HG02970 (cell line): ENCODE results near the gene IFI35.
"Not testable (repeated sequence)": the region's sequence is repeated elsewhere in the genome, so short reads cannot be mapped to it uniquely, and the experiment has no call there.

Source experiments
- ATAC-seq: cut with Tn5 transposase; IDR thresholded peaks from one replicate; pipeline ENCODE4 v1.9.1; 2021; ENCODE audit warnings: mild to moderate bottlenecking, moderate library complexity, moderate number of reproducible peaks; ENCODE audit not compliant: unreplicated experiment, low FRiP score

IFI35 gene

DNA sequence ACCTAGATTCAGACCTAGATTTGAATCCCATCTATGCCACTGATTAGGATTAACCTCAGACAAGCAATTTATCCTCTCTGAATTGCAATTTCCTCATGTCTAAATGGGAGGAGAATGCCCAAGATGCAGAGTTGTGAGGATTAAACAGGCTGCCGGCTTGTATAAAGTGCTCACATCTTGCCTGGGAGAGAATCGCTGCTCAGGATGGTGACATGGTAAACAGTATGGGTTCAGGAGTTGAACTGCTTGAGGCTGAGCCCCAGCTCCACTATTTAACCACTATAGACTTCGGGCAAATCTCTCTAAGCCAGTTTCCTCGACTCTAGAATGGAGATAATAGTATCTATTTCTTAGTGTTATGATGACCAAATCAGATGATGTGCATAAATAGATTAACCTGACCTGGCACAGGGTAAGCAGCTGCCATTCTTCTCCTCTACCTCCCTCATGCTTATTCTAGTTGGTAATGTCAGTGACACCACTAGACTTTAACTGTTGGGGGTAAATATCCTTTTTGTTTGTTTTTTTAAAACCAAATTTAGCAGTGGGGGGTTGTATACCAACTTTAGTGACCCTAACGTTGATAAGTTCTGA lies 9.1 kb upstream of the IFI35 start:
- no peak for ATAC-seq

DNA sequence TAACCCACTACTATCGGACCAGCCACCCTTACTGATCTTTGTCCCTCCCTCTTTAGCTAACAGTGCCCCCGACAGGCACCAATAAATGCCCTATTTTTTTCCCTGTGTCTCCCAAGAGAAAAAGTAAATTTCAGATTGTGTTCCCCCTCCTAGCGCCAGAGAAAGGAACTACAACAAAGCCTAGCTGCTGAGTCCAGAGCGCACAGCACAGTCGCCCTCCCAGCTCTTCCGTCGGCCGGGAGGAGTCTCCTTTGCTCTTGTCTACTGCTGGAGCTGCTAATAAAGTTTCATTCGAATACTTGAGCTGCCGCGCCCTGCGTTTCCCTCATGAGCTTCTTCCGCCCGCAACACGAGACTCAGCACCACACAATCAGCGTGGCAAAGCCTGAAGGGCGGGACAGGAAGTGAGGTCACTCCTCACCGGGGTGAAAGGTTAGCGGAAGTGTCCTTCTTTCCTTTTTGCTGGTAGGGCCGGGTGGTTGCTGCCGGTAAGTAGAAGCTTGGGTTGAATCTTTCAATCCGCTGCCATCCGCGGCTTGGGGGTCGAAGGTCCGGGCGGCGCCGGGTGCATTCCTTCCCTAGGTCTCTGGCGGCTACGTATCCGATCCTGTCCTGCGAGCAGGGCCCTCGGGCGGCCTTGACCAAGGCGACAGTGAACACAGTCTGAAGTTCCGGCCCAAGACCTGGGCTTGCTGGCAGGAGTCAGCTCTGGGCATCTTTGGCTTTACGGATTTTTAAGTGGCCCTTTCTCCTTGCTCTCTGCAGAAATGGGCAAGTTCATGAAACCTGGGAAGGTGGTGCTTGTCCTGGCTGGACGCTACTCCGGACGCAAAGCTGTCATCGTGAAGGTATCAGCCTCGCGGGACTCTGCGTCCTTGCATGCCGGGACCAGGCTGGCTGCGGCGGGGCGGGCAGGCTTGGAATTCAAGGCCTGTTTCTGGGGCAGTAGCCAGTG lies 8.3 kb upstream of the IFI35 start, which contains the start of gene RPL27:
RPL27 (plus strand) TSS at position 436 of the 955 bp plus-strand sequence; CDS start at position 768, 332 bp downstream.
- ATAC-seq: peak; percentile 92

DNA sequence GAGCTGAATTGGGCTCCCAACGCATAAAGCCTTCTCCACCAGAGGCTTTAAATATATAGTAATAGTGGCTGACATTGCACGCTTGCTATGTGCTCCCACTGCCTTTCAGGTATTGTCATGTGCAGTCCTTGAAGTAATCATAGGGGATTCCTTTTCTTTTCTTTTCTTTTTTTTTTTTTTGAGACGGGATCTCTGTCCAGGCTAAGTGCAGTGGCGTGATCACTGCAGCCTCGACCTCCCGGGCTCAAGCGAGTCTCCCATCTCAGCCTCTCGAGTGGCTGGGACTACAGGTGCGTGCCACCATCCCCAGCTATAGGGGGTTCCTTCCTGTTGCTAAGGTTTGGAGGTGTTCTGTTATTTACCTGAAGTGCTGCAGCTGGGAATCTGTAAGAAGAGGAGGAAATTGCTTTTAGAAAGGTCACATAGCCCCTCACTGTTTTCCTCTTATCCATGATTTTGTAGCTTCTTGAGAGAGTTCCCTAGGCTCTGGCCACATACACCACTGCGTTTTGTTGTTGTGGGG lies 7.5 kb upstream of the IFI35 start:
- no peak for ATAC-seq

DNA sequence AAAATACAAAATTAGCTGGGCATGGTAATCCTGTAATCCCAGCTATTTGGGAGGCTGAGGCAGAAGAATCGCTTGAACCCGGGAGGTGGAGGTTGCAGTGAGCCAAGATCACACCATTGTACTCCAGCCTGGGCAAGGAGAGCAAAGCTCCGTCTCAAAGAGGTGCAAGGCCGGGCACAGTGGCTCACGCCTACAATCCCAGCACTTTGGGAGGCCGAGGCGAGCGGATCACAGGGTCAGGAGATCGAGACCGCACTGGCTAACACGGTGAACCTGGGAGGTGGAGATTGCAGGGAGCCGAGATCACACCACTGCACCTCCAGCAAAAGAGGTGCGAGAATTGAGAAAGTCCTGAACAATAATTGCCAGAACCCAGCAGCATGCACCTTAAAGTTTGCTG lies 5.7 kb upstream of the IFI35 start:
- not testable (repeated sequence) for ATAC-seq

DNA sequence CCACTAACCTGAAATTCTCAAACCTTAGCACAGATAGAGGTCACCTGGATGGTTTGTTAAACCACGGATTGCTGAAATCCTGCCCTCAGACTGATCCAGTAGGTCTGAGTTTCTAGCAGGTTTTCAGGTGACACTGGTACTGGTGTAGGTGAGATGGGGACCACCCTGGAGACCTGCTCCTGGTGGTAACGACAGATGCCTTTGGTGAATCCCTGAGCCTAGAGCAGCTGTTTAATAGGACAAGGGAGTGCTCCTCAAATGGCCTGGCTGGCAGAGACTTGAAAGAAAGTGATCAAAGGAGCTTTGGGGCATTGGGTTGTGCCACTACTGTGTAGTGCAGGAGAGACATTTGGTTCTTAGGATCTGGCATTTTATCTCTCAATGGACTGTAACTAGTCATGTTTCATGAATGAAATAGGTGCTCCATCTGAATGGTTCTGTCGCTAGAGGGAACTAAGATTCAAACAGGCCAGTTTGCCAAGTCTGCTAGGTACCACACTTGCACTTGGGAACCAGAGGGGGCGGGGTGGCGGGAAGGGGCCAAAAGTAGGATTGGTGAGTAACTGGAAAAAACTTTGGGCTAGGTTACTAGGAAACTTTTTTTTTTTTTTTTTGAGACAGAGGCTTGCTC lies 2.9 kb upstream of the IFI35 start:
- ATAC-seq: no peak

DNA sequence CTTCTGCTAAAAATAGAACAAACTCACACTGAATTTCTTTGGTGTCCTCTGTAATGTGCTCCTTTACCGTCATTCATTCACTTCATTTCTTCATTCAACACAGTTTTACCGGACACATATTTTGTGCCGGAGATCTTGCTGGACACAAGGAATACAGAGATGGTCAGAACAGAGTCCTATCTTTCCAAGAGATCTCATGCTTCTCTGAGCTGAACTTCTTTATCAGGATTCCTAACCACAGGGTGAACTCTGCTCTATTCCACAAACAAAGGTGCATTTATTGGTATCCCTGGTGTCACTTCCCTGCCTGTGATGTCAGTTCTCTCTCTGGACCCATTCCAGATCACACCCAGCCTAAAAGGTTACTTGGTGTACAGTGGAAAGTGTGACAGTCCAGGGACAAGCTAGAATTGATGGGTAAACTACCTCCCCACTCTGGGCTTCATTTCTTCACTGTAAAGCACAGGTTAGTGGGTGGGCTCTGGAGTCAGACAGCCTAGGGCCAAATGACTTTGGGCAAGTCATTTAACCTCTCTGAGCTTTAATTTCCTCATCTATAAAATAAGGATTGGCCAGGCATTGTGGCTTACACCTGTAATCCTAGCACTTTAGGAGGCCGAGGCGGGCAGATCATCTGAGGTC lies 4.2 kb downstream of the IFI35 start:
- ATAC-seq: no peak

DNA sequence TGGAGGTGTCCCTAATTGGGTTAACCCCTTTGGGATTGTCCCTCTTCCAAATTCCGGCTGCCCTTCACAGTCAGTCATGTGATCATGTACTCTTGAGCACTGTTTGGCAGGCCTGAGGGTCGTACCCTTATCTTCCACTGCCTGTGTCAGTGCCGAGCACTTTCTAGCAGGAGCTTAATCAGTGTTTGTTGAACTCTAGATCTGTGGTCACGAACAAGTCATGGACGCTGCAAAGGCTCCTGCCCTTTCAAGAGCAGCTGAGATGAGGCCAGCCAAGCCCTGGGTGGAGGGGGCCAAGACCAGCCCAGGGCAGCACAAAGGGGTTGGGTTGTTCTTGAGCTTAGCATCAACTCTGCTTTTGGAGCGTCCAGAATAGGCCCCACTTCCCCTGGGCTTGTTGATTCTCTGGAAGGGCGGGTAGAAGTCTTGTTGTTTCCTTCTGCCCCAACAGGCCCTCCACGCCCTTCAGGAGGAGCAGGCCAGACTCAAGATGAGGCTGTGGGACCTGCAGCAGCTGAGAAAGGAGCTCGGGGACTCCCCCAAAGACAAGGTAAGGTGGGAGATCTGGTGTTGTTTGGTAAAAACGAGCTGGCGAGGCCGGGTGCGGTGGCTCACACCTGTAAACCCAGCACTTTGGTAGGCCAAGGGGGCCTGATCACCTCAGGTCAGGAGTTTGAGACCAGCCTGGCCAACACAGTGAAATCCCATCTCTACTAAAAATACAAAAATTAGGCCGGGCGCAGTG lies 5.3 kb downstream of the IFI35 start:
- ATAC-seq: no peak

DNA sequence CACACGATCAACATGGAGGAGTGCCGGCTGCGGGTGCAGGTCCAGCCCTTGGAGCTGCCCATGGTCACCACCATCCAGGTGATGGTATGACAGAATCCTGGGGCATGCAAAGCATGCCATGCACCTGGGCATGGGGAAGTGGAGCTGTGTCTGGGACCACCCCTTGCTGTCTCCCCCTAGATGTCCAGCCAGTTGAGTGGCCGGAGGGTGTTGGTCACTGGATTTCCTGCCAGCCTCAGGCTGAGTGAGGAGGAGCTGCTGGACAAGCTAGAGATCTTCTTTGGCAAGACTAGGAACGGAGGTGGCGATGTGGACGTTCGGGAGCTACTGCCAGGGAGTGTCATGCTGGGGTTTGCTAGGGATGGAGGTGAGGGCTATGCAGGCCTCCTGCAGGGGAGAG lies 6.7 kb downstream of the IFI35 start:
- no peak for ATAC-seq

DNA sequence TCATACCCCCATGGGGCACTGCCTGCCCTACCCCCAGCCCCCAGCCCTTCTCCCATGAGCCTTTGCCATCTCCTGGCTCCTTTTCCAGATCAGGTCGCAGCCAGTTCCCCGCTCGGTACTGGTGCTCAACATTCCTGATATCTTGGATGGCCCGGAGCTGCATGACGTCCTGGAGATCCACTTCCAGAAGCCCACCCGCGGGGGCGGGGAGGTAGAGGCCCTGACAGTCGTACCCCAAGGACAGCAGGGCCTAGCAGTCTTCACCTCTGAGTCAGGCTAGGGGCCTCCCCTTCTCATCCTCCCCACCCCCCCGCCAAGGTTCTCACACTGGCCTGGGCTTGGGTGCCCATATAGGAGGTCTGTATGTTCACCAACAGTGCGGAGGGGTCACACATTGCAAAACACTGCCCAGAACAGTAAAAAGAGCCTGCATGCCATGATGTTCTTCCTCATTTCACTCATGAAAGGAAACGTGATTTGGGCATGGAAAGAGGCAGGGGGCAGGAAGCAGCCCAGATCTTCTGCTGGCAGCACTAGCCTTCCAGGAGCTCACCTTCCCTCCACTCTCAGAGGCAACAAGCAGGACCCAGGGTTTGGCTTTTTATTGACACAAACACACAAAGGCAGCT lies 7.5 kb downstream of the IFI35 start:
- no peak for ATAC-seq

DNA sequence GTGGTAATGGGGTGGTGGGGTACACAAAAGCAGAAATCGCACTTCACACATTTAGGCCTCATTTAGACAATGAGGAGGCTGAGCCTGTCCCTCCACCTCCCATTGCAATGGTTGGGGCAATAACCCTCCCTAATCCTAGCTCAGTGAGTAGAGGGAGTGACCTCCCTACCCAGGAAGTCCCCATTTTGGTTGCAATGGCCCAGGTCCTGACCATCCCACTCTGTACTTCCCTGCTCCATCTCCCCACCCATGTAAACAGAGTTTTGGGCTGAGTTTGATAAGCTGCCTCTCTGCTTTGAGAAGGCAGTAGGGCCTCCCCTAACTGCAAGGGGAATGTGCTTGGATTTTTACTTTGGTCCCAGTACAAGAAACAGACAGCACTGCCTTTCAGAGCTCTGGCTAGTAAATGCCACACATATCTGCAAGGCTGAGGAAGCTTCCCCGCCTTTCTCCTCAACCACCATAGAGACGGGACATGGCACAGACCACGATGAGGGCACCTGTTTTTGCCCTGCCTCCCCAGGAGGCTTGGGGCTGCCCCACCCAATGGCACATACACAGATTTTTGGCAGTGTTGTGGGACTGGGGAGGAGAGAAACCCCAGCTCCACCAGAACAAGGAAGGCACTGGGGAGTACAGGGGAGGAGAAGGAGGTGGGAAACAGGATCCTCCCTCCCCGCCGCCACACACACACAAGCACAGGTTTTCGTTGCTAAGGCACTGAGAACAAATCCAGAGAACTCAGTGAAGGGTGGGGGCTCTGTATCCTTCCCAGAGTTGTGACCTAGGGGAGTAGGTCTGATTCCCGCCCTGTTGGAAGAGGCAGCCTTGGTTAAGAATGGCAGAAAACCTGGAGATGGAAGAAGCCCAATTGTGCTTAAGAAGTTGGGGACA lies 8.3 kb downstream of the IFI35 start:
- no peak for ATAC-seq

DNA sequence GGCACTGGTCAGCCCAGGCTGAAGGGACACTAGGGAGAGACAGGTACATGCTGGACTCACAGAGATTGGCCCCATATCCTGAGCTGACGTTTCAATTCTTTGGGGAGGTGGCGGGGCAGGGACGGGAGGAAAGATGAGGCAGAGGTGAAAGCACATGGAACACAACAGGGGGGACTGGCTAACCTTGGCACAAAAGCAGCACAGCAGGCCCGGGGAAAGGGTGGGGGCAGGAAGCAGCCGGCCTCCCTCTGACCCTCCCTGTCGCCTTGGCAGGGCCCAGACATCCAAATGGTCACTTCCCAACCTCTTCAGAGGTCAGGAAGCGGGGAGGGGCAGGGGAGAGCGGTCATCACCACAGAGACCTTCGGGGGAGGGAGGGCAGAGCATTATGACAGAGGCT lies 9.0 kb downstream of the IFI35 start:
- ATAC-seq: no peak

DNA sequence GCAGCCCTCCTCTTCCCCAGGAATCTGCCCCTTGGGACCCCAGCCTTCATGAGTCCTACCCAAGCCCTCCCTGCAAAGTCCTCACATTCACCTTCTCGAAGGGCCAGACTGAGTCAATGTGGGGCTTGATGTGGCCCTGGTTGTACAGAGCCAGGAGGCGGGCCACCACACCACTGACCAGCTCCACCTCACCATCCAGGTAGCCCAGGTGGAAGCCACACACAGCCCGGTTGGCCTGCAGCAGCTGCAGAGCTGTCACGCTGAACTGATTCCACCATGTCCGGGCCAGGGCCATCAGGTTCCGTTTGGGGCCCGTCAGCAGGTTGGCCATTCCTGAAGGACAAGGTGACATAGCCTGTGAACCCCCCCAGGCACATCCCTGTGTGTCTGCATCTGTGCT lies 9.6 kb downstream of the IFI35 start:
- no peak for ATAC-seq

DNA sequence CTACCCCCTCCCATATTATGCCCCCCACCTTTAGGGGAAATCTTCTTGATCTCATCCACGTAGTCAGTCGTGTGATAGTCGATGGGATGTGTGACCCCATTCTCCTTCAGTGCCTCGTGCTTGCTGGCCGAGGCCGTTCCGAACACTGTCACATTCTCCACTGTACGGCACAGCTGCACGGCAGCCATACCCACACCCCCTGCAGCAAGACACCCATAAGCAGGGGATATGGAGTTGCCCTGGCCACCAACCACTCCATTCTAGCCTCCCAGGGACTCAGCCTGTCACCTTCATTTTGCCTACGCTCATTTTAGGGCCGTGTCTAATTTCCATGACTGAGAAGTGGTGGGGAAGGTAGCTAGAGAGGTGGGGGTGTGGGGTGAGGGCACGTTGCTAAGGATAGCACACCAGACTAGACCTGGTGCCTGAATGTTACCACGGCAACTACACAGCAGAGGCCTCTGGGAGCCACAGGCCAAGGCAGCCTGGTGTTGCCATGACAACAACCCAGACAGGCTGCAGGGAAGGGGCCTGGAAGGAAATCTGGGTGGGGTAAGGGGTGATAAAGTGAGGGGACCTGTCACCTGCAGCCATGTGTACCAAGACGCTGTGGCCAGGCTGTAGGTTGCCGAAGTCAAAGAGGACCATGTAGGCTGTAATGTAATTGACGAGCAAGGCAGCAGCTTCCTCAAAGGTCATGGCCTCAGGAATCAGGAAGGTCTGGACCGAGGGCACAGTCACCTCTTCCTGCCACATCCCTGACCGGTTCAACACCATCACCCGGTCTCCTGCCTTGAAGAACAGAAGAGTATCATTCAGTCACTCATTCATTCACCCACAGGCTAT lies 11.6 kb downstream of the IFI35 start:
- ATAC-seq: no peak

DNA sequence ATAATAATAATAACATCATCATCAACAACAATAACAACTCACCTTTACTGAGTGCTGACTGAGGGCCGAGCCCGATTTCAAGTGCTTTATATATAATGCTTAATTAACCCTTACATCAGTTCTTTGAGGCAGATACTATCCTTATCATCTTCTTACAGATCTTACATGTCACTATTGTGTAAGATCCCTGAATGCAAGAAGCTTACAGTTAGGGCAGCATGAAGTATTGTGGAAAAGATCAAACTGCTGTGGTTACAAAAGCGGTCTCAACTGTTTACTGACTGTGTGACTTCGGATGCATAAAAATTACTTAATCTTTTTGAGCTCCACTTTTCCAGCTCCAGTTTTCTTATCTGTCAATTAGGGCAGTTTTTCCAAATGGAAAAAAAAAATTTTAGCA lies 12.3 kb downstream of the IFI35 start:
- ATAC-seq: no peak

DNA sequence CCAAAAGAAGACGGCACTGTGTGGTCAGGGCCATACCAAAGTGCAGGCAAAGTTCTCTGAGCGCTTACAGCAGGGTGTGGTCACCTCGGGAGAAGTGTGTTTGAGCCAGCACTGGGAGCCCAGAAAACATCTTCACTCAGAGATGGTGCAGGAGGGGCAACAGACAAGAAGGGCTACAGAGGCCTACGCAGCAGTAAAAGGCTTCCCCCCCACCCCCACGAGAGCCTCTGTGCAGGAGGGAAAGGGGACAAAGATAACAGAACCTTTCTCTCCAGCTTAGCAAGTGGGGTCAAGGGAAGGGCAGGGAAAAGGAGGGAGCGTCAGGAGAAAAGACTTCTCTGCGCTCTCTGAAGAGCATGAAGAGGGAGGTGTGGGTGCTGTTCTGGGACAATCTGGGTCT lies 12.8 kb downstream of the IFI35 start:
- no peak for ATAC-seq

DNA sequence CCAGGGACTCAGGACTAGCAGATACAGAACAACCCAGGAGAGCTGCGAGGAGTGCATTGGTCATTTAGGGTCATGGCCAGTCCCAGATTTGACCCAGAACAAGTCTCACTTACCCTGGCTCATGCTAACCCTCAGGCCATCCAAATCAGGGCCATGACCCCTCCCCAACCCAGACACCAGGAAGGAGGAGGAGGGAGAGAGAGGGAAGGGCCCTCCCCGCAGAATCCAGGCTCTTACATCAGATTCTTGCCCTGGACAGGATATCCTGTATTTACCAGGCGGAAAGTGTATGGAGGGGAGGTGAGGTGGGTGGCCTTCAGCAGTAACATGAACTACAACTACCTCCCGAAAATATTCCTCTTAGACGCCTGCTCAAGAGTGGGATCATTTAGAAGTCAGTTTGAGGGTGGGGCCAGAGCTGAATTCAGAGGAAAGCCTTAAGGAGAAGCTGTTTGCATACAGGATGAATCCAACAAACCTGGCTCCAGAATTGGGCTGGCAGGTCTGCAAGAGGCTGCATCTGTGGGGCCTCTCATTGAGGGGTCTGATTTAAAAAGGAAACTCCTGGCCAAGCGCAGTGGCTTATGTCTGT lies 13.5 kb downstream of the IFI35 start:
- ATAC-seq: no peak
